Tibial nerve (tissue), 4 donors: Measurements from ENCODE around the gene ASPG.

ENCODE experiments used
- EP300 ChIP-seq, 2 donors: sonication (generic); formaldehyde crosslinking; IDR thresholded peaks; one replicate each; pipeline ENCODE4 v1.6.1; 2017; ENCODE audit warnings: antibody characterized with exemption in 2 of 2, mild to moderate bottlenecking in 1 of 2
- POLR2A ChIP-seq, 2 donors: fragments of 450-650 bp; IDR thresholded peaks; one replicate each; pipeline ENCODE4 v1.6.1; 2017; ENCODE audit warnings: antibody characterized with exemption in 2 of 2, mild to moderate bottlenecking in 2 of 2, moderate library complexity in 2 of 2
- TF ChIP-seq, protein P1 (sequence below), 5 experiments: fragments of 200-600 bp in 3 of 5; fragments of 450-650 bp in 2 of 5; sonication (generic) in 3 of 5; IDR thresholded peaks; one replicate each; pipeline ENCODE4 v1.5.1; 2016 to 2019; ENCODE audit warnings: antibody characterized with exemption in 5 of 5, mild to moderate bottlenecking in 3 of 5, moderate library complexity in 2 of 5

DNA sequence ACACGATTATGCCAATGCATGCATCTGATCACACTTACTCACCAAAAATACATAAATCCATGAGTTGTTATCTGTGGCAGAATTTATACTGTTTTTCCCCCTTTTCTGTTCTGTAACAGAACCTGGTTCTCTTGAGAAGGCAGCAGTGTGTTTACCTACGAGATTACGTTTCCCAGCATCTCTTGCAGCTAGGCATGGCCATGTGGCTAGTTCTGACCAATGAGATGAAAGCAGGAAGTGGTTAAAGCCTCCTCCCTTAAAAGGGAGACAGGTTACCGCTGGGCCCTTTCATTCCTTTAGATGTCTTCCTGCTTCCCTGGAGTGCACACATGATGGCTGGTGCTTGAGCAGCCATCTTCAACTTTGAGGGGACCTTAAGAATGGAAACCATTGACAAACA, 11.7 kb upstream of the ASPG start:
- TF ChIP-seq, protein P1, sequence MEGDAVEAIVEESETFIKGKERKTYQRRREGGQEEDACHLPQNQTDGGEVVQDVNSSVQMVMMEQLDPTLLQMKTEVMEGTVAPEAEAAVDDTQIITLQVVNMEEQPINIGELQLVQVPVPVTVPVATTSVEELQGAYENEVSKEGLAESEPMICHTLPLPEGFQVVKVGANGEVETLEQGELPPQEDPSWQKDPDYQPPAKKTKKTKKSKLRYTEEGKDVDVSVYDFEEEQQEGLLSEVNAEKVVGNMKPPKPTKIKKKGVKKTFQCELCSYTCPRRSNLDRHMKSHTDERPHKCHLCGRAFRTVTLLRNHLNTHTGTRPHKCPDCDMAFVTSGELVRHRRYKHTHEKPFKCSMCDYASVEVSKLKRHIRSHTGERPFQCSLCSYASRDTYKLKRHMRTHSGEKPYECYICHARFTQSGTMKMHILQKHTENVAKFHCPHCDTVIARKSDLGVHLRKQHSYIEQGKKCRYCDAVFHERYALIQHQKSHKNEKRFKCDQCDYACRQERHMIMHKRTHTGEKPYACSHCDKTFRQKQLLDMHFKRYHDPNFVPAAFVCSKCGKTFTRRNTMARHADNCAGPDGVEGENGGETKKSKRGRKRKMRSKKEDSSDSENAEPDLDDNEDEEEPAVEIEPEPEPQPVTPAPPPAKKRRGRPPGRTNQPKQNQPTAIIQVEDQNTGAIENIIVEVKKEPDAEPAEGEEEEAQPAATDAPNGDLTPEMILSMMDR (IDR thresholded peaks at IDR 0.05): no peak
- TF ChIP-seq POLR2A (IDR thresholded peaks at IDR 0.05): no peak
- no peak for TF ChIP-seq EP300 (IDR thresholded peaks at IDR 0.05)
